ENCODE measurements around the gene SEC16A. TPM values are rescaled to one million over a fixed set of nuclear protein-coding genes. Genes with fewer than 3 reads are reported as not detected.

SEC16A gene
- total and polyA plus RNA-seq, 2 donors (not counting 3 experiments of a cell fraction or from before 2014, with no cell fraction given) = 34.5 to 80.6 TPM

- Histone ChIP-seq H3K27ac (ENCODE audit: insufficient read depth, low read depth, low read length) (no peak overlapping the region), H3K4me2 (ENCODE audit: insufficient read depth, low read length) (no peak overlapping the region), H3K36me3 (ENCODE audit: control insufficient read depth in 2 of 2, extremely low read depth in 1 of 2, insufficient read depth in 2 of 2, low read length in 2 of 2) (peaks cover 0 to 27% of the 10 kb centered on the region in 2 experiments), H3K27me3 (ENCODE audit: control insufficient read depth in 2 of 2, insufficient read depth in 2 of 2, low read length in 2 of 2) (no peaks in the 10 kb centered on the region), H3K9ac (replicated peaks; ENCODE audit: extremely low read depth, insufficient read depth, low read length) (no peak overlapping the region), H4K20me1 (replicated peaks; ENCODE audit: control insufficient read depth, extremely low read depth, insufficient read depth, low read length) (no peaks in the 10 kb centered on the region), H2AFZ (ENCODE audit: low read depth, low read length) (no peak overlapping the region), H3K9me3 (replicated peaks; ENCODE audit: control insufficient read depth, insufficient read depth, low read length) (no peaks in the 10 kb centered on the region), H3K79me2 (ENCODE audit: control insufficient read depth, insufficient read depth, low read length) (peaks cover 22% of the 10 kb centered on the region), H3K9me1 (replicated peaks; ENCODE audit: control insufficient read depth, extremely low read depth, insufficient read depth, low read length) (no peaks in the 10 kb centered on the region), H3K4me1 (ENCODE audit: control insufficient read depth, extremely low read depth, insufficient read depth, low read length) (peaks cover 10% of the 10 kb centered on the region), H3K4me3 (replicated peaks in 1 of 3; ENCODE audit: insufficient read depth in 1 of 3, low read depth in 1 of 3, low read length in 3 of 3) (no peak overlapping the region)
- POLR2A ChIA-PET = interaction anchor here (0.8 kb wide), 1 partner anchor 48 kb away, joined by 3 read pairs; no protein-coding TSS in a partner anchor
- intact Hi-C loops (cut with micrococcal nuclease) = no loop called here
- TF ChIP-seq FOS (IDR thresholded peaks at IDR 0.05; ENCODE audit: borderline replicate concordance, insufficient read depth, low read length) (no peak), POLR2AphosphoS5 (IDR thresholded peaks at IDR 0.05; ENCODE audit: insufficient read depth, low read depth, low read length) (no peak), POLR2A (IDR thresholded peaks at IDR 0.05; ENCODE audit: low read depth, low read length) (no peak)
- FAIRE-seq (no peak), DNase-seq (ENCODE audit: low read depth, low spot score) (no peak)
- CTCF ChIA-PET = interaction anchor here (1.9 to 2.9 kb wide), 3 partner anchors 8 to 230 kb away, joined by 6 to 22 read pairs (median 12); partner anchors contain the start of genes ENTR1 and PMPCA
- no TSS peak for BruUV-seq (replicated peaks)
- dilution Hi-C loops (cut with MboI; ENCODE audit: extremely low pct_ligation_motif_present, low sequenced_read_pairs) = no loop called here
Observed at GRCh38 chr9:136402067-136402466, 80.8 kb downstream of the SEC16A start.

GRCh38 chr9:136401173-136401922, 81.5 kb downstream of the SEC16A start:
- Histone ChIP-seq H3K4me3 (replicated peaks in 1 of 3; ENCODE audit: insufficient read depth in 1 of 3, low read depth in 1 of 3, low read length in 3 of 3) (no peak overlapping the region), H3K4me2 (ENCODE audit: insufficient read depth, low read length) (no peak overlapping the region), H3K9me3 (replicated peaks; ENCODE audit: control insufficient read depth, insufficient read depth, low read length) (no peaks in the 10 kb centered on the region), H3K27ac (ENCODE audit: insufficient read depth, low read depth, low read length) (no peak overlapping the region), H2AFZ (ENCODE audit: low read depth, low read length) (no peak overlapping the region), H4K20me1 (replicated peaks; ENCODE audit: control insufficient read depth, extremely low read depth, insufficient read depth, low read length) (no peaks in the 10 kb centered on the region), H3K4me1 (ENCODE audit: control insufficient read depth, extremely low read depth, insufficient read depth, low read length) (peaks cover 10% of the 10 kb centered on the region), H3K36me3 (ENCODE audit: control insufficient read depth in 2 of 2, extremely low read depth in 1 of 2, insufficient read depth in 2 of 2, low read length in 2 of 2) (peaks cover 0 to 32% of the 10 kb centered on the region in 2 experiments), H3K9me1 (replicated peaks; ENCODE audit: control insufficient read depth, extremely low read depth, insufficient read depth, low read length) (no peaks in the 10 kb centered on the region), H3K9ac (replicated peaks; ENCODE audit: extremely low read depth, insufficient read depth, low read length) (no peak overlapping the region), H3K27me3 (ENCODE audit: control insufficient read depth in 2 of 2, insufficient read depth in 2 of 2, low read length in 2 of 2) (no peaks in the 10 kb centered on the region), H3K79me2 (ENCODE audit: control insufficient read depth, insufficient read depth, low read length) (peaks cover 22% of the 10 kb centered on the region)
- POLR2A ChIA-PET = interaction anchor here (0.6 to 0.8 kb wide), 2 partner anchors 48 to 238 kb away, joined by 3 to 4 read pairs; no protein-coding TSS in a partner anchor
- dilution Hi-C loops (cut with MboI; ENCODE audit: extremely low pct_ligation_motif_present, low sequenced_read_pairs) = no loop called here
- DNase-seq (ENCODE audit: low read depth, low spot score) (no peak), FAIRE-seq (no peak)
- no TSS peak for BruUV-seq (replicated peaks)
- no peak for TF ChIP-seq EZH2 (IDR thresholded peaks at IDR 0.05; ENCODE audit: borderline replicate concordance, low read depth, low read length, severe bottlenecking)
- TF ChIP-seq MAX (IDR thresholded peaks at IDR 0.05; ENCODE audit: insufficient read depth, insufficient read length) = no peak
- TF ChIP-seq GATA2 (IDR thresholded peaks at IDR 0.05; ENCODE audit: insufficient read depth, insufficient read length, low read depth, low read length) = no peak
- TF ChIP-seq JUN (IDR thresholded peaks at IDR 0.05; ENCODE audit: borderline replicate concordance, insufficient read depth, insufficient read length, low read depth) = no peak
- no peak for TF ChIP-seq FOS (IDR thresholded peaks at IDR 0.05; ENCODE audit: borderline replicate concordance, insufficient read depth, low read length)
- TF ChIP-seq POLR2A (IDR thresholded peaks at IDR 0.05; ENCODE audit: low read depth, low read length) = no peak
- TF ChIP-seq CTCF (IDR thresholded peaks at IDR 0.05; ENCODE audit: extremely low read depth in 1 of 2, insufficient read depth in 1 of 2, low read depth in 1 of 2, low read length in 2 of 2) = no peak
- TF ChIP-seq MYC (IDR thresholded peaks at IDR 0.05; ENCODE audit: low read depth, low read length) = no peak
- no peak for TF ChIP-seq POLR2AphosphoS5 (IDR thresholded peaks at IDR 0.05; ENCODE audit: insufficient read depth, low read depth, low read length)
- intact Hi-C loops (cut with micrococcal nuclease) = no loop called here
- CTCF ChIA-PET = interaction anchor here (1.1 to 2.9 kb wide), 8 partner anchors 8 to 230 kb away, joined by 3 to 22 read pairs (median 6); partner anchors contain the start of genes DNLZ, ENTR1 and PMPCA

Data from endothelial cell of umbilical vein (primary cell).